ENCODE results near the gene GTSF1L.

DNA sequence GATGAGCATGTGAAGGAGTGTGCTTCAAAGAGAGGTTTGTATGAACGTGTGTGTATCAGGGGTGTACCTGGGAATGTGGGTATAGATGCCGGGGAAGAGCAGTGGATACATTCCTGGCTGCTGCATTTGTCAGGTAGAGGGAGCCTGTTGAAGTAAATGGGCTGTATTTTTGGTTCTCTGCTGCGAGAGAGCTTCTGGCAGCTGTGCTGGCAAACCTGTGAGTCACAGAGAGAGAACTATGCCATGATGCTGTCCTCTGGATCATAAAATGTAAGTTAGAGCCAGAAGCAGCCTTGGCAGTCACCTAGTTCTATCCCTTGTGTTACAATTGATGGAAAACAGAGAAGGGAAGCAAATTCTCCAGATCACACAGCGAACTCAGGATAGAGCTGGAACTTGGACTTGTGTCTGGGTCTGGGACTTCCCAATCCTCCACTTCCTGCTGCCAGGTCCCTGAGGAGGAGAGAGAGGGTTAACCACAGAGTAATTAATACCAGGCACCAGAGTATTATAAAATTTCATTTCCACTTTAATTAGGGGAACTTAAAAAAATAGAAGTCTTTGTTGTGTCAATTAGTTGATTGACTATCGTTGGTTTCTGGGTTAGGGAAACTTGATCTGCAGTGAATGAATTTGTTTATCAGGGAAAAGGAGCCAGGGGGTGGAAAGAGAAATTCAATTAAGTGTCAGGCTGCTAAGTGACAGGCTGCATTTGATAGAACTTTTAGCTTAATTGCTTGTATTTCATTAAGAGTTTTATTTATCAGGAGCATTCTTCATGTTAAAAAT is 41.1 kb upstream of the GTSF1L start:
- TF ChIP-seq, protein P1, sequence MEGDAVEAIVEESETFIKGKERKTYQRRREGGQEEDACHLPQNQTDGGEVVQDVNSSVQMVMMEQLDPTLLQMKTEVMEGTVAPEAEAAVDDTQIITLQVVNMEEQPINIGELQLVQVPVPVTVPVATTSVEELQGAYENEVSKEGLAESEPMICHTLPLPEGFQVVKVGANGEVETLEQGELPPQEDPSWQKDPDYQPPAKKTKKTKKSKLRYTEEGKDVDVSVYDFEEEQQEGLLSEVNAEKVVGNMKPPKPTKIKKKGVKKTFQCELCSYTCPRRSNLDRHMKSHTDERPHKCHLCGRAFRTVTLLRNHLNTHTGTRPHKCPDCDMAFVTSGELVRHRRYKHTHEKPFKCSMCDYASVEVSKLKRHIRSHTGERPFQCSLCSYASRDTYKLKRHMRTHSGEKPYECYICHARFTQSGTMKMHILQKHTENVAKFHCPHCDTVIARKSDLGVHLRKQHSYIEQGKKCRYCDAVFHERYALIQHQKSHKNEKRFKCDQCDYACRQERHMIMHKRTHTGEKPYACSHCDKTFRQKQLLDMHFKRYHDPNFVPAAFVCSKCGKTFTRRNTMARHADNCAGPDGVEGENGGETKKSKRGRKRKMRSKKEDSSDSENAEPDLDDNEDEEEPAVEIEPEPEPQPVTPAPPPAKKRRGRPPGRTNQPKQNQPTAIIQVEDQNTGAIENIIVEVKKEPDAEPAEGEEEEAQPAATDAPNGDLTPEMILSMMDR (conservative IDR thresholded peaks at IDR 0.05; ENCODE audit: low read depth, low read length): no peak
- no peak for TF ChIP-seq EZH2 (IDR thresholded peaks at IDR 0.05; ENCODE audit: borderline replicate concordance, low read depth, low read length, poor library complexity, severe bottlenecking)
